ENCODE data around the gene ADAMTS16. TPM values are rescaled to one million over a fixed set of nuclear protein-coding genes. Genes with fewer than 3 reads are reported as not detected.

ADAMTS16 gene
- total RNA-seq, 1 experiment from 2014 or later: not detected

DNA sequence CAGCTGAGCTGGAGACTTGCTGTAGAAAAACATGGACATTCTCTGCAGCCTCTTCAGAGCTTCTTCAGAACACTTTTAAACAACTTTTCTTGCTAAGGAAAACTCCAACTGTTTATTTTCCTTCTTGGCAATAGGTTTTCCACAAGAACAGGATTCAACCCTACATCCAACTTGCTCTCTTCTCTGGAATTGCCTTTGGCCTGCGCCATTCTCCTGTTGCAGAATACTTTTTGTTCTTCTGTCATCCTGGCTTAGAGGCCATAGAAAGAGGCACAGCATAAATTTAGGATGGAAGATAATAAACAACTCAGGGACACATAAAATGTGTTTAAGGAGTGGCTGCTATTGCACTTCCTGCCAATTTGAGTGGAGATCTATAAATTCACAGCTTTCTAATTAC, 227.6 kb downstream of the ADAMTS16 start:
- no peak for DNase-seq (ENCODE audit: low read depth, low spot score)
- in situ Hi-C loops (cut with HindIII; ENCODE audit: low pct_unique_long_range_greater_than_20kb, low sequenced_read_pairs): no loop called here

DNA sequence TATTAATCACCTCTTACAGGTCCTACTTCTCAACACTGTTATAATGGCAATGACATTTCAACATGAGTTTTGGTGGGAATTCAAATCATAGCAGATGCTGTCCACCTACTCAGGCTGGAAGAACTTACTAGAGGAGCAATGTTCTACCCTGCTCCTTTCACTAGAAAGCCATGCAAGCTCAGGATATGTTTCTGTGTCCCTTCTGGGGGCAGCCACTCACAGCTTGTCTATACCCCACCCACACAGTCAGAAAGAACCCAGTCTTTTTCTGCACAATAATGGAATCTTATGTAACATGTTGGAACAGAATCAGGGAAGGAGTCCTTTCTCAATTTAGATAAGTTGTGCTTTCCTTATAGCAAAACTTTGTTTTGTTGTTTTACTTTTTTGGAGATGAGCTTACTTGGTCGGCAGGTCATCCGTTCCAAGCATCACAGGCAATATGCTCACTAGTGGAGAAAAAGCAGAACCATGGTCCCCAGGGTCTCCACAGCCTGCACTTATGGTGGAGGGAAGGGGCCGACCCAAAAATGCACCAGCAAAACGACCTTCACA, 229.0 kb downstream of the ADAMTS16 start:
- in situ Hi-C loops (cut with HindIII; ENCODE audit: low pct_unique_long_range_greater_than_20kb, low sequenced_read_pairs): no loop called here
- no peak for DNase-seq (ENCODE audit: low read depth, low spot score)

Small RNAs within 50 kb of the gene (small RNA-seq; reads per million reads assigned to genes)
- 0 reads per million in 2 experiments for gene RN7SKP73

Measured in SK-MEL-5 (cell line).